GM21526 (cell line): ENCODE results near the gene TTC23.
A peak's percentile ranks its signal among the peaks of the same experiment; 100 is the strongest.

ENCODE experiments used
- ATAC-seq: cut with Tn5 transposase; IDR thresholded peaks from one replicate; pipeline ENCODE4 v1.9.1; 2021; ENCODE audit warnings: moderate library complexity; ENCODE audit not compliant: unreplicated experiment, low FRiP score

TTC23 gene

DNA sequence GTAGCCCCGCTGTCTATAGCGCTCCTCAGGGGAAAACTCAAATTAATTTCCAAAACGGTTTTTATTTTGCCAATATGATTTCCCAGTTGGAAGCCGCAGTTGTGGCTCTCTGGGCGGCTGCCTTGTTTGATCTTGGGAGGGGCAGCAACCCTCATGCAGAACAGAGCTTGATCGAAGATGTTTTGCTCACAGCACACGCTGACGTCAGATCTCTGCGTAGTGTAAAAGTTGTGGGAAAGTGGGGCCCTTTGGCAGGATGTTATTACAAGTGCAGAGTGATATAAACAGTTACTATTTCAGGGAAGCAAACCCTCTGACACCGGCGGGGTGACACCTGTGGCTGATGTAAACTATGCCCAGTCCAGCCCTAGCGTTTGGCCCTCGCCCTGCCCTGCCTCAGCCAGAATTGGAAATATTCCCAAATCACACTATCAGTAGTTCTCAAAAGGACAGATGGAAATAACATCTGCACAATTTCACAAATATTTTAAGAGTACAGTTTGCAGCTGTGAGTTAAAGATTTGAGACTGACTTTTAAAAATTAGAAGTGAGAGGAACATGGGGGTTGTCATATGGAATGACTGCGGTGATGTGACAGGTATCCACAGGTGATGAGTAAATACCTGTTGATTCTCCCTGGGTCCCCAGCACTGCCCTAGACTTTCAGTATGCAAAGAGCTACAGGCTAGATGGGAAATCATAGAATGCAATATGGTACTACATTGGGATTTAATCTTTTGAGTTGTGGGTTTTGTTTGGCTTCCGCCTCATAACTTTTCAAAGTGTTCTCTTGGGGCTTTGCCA, 142.8 kb downstream of the TTC23 start:
- no peak for ATAC-seq

DNA sequence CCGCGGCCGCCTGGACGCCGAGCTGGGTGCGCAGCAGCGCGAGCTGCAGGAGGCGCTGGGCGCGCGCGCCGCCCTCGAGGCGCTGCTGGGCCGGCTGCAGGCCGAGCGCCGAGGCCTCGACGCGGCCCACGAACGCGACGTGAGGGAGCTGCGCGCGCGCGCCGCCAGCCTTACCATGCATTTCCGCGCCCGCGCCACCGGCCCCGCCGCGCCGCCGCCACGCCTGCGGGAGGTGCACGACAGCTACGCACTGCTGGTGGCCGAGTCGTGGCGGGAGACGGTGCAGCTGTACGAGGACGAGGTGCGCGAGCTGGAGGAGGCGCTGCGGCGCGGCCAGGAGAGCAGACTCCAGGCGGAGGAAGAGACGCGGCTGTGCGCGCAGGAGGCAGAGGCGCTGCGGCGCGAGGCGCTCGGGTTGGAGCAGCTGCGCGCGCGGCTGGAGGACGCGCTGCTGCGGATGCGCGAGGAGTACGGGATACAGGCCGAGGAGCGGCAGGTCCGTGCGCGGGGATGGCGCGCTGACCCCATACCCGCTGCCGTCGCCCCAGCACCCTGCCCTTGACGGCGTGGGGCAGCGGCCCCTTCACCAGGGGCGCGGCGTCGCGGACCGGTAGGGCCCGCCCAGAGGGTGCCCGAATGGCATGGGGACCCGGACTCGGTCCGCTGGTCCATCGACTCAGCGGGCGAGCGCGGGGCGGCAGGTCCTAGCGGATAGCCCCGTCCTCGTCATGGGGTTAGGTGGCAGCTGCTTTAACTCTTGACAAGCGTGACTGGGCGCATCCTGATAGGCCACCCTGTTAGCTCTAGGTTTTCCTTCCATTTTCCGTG, 143.7 kb downstream of the TTC23 start:
- peak; percentile 34 for ATAC-seq

DNA sequence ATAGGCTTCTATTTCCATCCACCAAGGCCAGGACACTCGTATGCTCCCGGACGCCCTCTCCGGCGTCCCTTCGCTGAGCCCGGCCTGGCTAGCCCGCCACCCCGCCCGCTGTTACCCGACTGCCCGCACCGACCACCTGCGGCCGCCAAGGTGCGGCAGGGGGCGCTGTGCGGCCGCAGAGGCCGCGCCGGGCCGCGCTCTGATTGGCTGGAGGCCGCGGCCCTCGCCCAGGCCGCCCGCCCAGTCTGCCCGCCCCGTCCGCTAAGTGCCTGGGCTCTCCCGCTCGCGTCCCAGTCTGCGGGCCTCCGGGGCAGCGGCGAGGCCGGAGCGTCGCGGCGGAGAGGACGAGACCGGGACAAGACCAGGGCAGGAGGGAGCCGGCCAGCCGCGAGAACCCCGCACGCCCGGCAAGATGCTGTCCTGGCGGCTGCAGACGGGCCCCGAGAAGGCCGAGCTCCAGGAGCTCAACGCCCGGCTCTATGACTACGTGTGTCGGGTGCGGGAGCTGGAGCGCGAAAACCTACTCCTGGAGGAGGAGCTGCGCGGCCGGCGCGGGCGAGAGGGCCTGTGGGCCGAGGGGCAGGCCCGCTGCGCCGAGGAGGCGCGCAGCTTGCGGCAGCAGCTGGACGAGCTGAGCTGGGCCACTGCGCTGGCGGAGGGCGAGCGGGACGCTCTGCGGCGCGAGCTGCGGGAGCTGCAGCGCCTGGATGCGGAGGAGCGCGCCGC, 144.4 kb downstream of the TTC23 start, which contains the start of gene SYNM:
TSS of gene SYNM (plus strand) at position 293 of the 726 bp plus-strand sequence. CDS start at position 413, 120 bp downstream.
- peak; percentile 61 for ATAC-seq

DNA sequence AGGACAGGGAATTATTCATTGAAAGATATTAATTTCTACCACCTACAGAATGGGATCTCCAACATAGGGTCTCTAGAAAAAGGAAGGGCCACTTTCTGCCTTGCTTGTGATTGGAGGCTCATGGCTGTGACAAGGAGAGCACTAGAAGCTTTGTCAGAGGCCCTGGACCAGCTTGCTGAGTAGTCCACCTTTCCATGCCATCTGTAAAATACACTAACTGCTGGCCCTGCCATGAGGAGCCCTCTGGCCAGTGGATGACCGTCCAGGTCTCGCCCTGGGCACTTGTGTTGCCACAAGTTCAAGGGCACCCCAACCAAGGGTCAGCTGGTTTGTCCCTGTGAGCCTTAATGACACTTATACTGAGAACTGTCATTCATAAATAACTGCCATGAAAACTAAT, 146.1 kb downstream of the TTC23 start:
- ATAC-seq: no peak

DNA sequence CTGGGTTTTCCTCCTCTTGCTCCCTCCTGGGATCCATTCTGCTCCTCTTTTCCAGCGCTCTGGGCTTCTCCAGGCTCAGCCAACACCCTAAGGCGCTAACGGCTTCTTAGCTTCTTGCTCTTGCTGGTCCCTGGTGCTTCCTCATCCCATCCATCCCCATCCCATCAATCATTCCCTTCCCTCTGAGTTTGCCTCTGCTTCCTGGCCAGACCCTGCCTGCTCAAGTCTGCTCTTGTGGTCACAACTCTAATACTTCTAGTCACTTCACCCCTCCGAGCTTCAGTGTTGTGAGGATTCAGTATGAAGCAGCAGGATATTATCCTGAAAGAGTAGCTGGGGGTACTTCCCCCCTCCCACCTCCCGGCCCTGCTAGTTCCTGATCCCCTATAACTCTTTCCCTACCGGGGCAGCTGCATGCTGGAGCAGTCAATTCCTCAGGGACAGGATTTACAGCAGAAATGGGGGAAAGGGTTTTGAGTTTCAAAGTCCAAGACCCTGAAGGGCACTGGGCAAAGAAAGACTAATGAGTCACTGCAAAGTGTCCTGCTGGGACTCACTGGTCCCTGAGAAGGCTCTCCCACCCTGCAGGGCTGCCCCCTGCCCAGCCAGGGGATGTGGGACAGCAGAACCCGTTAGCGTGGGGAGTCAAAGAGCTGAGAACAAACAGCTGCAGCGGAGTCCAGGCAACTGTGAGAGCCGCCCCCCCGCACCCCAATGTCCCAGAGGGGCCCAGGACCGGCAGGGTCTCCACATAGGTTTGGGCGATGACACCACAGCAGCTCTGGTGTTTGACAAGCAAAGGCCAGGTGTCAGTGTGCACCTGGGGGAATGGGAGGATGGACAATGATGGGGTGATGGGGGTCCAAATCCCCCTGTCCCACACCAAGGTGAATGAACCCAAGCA, 146.8 kb downstream of the TTC23 start:
- no peak for ATAC-seq

DNA sequence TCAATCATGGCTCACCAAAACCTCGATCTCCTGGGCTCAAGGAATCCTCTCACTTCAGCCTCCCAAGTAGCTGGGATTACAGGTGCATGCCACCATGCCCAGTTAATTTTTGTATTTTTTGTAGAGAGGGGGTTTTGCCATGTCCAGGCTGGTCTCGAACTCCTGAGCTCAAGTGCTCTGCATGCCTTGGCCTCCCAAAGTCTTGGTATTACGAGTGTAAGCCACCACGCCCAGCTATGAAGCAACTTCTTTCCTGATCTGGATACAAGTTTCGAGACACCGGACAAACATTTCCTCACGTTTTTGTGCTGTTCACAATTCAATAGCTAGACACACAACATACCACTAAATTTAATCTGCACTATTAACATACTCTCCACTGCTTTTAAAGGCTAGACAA, 147.9 kb downstream of the TTC23 start:
- no peak for ATAC-seq

DNA sequence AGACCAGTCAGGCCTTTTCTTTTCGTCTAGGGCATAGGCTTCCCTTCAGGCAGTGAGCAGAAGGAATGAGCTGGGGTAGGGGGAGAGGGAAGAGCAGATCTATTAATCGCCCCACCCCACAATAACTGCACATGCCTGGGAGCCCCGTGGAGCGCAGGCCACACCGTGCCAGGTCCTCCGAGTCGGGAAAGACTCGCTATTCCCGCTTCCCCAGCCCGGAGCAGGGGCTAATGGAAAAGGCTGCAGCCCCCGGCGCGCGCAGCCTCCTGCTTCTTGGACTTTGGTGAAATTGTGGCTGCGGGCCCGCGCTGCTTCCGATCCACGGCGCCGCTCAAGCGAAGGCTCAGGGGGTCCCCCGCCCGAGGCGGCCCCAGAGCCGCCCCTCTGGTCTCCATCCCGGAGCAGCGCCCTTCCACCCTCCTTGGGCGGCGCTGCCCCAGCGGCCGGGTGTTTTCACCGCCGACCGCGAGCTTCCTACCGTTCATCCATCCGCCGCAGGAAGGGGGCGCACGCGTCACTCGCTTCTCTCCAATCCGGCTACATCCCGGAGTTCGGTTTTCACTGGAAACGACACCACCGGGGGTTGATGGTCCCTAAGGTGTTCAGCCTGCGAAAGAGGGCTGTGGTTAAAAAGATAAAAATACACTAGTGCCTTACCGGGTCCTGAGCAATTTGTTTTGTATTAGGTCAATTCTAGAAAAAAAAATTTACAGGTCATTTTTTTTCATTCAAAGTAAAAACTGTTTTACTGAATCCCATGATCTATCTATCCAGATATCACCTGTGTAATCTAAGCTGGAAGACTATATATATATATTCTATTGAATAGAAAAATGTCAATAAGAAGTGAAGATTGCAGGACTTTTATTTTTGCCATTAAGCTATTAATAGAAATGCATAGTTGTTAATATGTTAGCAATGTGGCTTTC, 148.9 kb downstream of the TTC23 start:
- ATAC-seq: peak; percentile 49

DNA sequence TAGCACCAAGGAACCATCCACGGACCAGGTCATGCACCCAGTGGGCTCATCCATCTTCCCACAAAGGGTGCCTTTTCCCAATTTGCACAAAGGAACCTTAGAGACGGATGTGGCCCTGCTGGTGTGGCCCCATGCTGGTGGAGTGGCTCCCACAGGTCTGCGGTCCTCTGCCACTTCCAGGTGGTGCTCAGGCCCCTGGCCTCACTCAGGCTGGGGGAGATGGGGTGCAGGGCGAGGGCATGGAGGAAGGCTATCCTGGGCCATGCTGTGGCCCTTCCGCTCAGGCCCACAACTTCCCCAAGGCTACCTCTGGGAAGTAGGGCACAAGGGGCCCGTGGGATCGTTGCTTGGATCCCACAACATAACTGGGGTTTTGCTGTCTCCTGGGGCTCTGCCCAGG, 149.7 kb downstream of the TTC23 start:
- ATAC-seq: no peak

DNA sequence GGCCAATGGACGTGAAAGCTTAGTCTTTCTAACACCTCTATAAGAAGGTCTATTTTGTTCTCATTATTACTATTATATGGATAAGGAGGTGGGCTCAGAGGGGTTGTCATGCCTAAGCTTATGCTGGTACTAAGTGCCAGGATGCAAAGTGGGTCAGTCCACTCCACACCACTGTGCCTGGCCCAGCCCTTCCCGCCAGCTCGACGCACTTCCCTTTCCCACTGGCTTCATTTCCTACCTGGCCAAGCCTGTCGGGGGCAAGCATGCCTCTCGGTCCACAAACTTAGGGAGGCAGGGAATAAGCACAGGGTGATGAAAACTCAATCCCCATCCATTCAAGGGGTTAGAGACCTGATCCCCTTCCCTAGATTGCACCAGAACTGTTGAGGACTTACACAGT, 150.4 kb downstream of the TTC23 start:
- ATAC-seq: no peak

DNA sequence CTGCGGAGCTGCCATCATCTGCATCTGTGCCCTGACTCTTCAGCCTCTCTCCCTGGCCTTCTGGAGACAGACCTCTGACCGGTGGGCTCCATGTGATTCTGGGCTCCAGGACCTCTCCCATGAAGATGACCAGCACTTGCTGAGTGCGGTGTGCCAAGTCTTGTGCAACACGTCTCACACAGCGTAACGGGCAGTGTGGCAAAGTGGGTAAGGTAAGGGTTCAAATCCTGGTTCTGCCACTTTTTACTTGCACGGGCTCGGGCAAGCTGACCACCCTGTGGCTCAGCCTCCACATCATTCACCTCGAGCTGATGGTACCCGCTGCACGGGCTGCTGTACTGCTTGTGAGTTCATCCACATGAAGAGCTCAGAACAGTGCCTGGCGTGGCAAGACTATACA, 151.0 kb downstream of the TTC23 start:
- no peak for ATAC-seq

DNA sequence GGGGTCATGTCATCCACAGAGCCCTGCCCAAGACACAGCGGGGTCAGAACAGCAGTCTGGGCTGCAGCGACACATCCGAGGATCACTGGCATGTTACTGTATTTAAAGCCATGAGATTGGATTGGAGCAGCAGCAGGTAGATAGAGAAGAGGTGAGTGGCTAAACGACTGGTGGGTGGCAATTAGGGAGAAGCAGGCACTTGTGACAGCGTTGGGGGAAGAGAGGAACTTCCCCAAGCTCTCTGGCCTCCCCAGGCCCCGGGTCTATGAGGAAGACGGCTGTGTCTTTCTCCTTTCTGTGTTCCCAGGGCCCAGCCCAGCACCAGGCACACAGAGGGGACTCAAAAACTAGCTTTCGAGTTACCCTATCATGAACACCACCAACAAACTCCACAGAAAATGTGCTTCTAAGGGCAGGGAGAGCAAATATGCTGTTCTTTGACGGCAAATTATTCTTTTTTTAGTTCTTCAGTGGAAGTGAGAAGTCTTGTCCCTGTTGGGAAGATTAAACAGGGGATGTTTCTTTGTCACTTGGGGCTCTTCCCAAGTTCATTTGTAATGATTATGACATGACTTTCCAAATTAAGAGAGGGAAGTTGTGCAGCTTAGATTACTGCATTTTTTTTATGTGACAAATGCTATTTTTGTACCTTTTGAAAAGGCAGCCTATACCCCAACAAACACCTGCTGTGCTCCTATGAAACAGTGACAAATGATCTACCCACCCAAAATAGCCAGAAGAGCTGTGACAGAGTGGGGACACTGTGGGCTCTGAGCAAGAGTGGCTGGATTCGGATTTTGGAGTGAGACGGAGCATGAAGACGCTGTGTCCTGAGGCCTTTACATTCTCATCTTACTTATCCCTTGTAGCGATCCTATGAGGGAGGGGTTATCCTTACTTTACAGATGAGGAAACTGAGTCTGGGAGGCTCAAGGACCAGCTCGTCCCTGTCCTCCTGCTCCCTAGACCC, 151.7 kb downstream of the TTC23 start:
- no peak for ATAC-seq

DNA sequence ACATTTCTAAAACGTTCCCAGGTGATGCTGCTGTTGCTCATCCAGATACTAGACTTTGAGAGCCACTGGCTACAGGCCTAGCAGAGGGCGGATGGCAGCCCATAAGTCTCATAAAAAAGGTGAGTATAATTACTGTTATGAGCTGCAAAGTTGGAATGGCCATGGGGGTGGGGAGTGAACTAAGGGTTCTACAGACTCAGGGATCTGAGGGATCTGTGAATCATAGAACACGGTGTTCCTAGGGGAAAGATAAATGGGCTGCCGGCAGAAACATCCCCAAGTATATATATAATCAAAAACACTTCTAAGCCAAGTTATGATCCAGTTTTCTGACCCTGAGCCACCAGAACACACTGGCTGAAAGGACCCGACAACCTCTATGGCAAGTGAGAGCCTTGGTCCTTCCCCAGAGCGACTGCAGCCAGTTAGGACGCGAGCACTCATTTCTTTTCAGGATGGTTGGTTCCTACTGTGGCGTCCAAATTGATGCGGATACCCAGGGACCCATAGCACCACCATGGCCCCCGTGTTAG, 152.4 kb downstream of the TTC23 start:
- ATAC-seq: no peak

DNA sequence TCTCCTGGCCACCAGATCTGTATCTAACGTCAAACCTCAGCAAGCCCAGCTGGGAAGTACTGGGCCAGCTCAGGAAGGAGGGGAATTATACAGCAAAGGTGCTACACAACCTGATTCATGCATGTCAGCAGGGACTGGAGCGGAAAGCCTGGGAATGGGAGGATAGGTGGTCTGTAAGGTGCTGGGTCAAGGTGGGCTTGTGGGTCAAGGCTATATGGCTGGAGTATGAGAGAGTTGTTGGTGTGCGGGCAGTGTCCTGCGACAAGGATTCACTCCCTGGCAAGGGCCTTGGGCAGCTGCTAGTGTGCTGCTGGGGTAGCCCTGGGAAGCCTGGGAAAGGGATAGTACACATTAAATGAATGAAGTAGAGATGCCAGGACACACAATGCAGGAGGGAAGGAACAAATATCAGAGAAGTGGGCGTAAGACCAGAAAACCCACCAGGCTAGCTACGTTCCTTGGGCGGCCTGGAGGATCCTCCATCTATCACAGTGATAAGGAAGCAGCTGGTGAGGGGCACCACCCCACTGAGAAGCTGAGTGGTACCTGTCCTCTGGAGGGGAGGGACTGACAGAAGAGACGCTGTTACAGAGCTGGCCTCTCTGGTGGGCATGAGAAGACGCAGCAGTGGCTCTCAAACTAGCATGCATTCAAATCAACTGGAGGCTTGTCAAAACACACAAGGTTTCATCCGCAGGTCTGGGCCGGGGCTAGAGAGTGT, 153.0 kb downstream of the TTC23 start:
- ATAC-seq: no peak

DNA sequence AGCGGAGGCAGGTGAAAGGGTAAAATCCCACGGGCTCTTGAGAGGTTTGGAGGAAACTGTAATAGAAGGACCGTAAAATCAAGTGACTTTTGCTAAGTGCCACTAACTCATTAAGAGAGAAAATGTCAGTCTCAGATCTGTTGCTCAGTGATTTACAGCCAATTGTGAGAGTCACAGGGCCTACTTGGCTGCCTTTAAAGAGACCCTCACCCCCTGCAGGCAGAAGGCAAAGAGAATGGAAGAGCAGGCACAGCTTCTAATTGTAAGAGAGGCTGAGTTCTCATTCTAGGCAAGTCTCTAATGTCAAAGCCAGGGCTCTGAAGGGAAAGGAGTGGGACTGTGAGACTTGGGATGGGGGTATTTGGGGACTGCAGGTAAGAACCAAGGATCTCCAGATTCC, 153.8 kb downstream of the TTC23 start:
- no peak for ATAC-seq

DNA sequence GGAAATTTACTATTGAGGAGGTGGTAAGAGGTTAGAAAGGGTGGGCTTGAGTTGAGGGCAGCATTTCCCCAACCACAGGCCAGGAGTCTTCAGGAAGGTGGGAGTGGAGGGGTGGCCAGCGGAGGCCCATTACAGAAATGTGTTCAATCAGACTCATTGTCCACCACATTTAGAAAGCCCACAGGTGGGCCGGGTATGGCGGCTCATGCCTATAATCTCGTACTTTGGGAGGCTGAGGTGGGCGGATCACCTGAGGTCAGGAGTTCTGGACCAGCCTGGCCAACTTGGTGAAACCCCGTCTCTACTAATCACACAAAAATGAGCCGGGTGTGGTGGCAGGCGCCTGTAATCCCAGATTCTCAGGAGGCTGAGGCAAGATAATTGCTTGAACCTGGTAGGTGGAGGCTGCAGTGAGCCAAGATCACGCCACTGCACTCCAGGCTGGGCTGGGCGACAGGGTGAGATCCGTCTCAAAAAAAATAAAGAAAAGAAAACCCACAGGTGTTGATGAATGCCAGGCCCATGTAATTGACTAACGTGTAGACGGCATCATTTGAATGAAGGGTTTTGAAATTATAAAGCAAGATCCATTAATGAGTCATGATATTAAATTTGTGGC, 156.7 kb downstream of the TTC23 start:
- no peak for ATAC-seq

DNA sequence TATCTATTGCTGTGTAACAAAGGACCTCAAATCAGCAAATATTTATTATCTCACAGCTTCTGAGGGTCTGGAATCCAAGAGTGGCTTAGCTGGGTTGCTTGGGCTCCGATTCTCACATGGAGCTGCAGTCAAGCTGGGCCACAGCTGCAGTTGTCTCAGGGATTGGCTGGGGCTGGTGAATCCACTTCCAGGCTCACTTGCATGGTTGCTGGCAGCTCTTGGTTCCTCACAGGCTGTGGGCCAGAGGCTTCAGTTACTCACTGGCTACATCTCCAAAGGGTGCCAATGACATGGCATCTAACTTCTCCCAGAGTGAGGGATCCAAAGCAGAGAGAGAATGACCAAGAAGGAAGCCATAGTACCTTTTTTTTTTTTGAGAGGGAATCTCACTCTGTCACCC, 158.4 kb downstream of the TTC23 start:
- no peak for ATAC-seq
